ENCODE results near the gene TMEM97. TPM values are rescaled to one million over a fixed set of nuclear protein-coding genes. Genes with fewer than 3 reads are reported as not detected.

Gene TMEM97
- total RNA-seq, 1 experiment from 2014 or later, result 55.6 TPM

DNA sequence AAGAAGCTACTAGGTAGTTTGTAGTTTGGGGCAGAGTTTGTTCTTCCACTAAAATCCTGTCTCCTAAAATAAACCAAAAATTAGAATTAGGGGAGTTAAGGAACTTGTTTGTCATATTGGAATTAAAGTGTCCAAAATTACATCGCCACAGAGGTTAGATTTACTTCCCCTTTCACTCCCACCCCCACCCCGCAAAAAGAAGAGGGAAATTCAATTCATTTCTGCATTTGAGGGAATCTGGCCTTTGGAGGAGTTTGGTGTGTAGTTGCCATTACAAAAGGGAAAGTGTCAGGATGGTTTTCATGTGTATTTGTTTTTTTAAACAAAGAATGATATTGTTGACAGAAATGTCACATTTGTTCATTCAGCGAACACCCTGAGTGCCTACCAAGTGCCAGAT, 5.8 kb downstream of the TMEM97 start:
- no peaks in the 10 kb centered on the region for H4K20me1 ChIP-seq (ENCODE audit: insufficient read depth)
- BruUV-seq (replicated peaks), result no TSS peak
- ATAC-seq, result no peak
- ChIA-PET POLR2A (interaction anchor here (1.9 kb wide), 1 partner anchor 11 kb away, joined by 6 read pairs; the partner anchor contains the start of genes IFT20 and TNFAIP1), CTCF (no interaction called here), RAD21 (ENCODE audit: low non-redundant PET in 1 of 2, low total read pairs in 2 of 2, uncharacterized antibody in 2 of 2, unreplicated experiment in 2 of 2) (no interaction called here)
- H3K9ac ChIP-seq (ENCODE audit: low read length), result no peak overlapping the region
- peaks cover 8 to 11% of the 10 kb centered on the region in 2 experiments; a peak in 2 of 4 replicates for H3K4me1 ChIP-seq (ENCODE audit: control insufficient read depth in 1 of 2, insufficient read depth in 2 of 2, low read length in 2 of 2)
- H3K27me3 ChIP-seq (ENCODE audit: insufficient read depth, low read length), result no peaks in the 10 kb centered on the region
- H3K9me2 ChIP-seq (ENCODE audit: insufficient read depth), result no peaks in the 10 kb centered on the region
- TF ChIP-seq CEBPB (IDR thresholded peaks at IDR 0.05; ENCODE audit: low read depth), result no peak
- no peak for TF ChIP-seq EGR1 (IDR thresholded peaks at IDR 0.05; ENCODE audit: low read depth)
- no peak for TF ChIP-seq RAD21 (IDR thresholded peaks at IDR 0.05; ENCODE audit: low read depth)
- no peak for TF ChIP-seq ELF1 (IDR thresholded peaks at IDR 0.05; ENCODE audit: borderline replicate concordance, low read depth)
- no peak for TF ChIP-seq YY1 (IDR thresholded peaks at IDR 0.05; ENCODE audit: extremely low read depth, insufficient replicate concordance, low read depth, low read length)
- TF ChIP-seq EZH2 (IDR thresholded peaks at IDR 0.05), result no peak
- no peak for TF ChIP-seq TCF7L2 (IDR thresholded peaks at IDR 0.05; ENCODE audit: borderline replicate concordance, extremely low read depth, insufficient read depth, insufficient read length)
- TF ChIP-seq ATF3 (IDR thresholded peaks at IDR 0.05), result no peak
- TF ChIP-seq, protein P1, sequence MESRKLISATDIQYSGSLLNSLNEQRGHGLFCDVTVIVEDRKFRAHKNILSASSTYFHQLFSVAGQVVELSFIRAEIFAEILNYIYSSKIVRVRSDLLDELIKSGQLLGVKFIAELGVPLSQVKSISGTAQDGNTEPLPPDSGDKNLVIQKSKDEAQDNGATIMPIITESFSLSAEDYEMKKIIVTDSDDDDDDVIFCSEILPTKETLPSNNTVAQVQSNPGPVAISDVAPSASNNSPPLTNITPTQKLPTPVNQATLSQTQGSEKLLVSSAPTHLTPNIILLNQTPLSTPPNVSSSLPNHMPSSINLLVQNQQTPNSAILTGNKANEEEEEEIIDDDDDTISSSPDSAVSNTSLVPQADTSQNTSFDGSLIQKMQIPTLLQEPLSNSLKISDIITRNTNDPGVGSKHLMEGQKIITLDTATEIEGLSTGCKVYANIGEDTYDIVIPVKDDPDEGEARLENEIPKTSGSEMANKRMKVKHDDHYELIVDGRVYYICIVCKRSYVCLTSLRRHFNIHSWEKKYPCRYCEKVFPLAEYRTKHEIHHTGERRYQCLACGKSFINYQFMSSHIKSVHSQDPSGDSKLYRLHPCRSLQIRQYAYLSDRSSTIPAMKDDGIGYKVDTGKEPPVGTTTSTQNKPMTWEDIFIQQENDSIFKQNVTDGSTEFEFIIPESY (IDR thresholded peaks at IDR 0.05; ENCODE audit: extremely low read depth, insufficient replicate concordance, low read length), result no peak
- TF ChIP-seq POLR2AphosphoS5 (IDR thresholded peaks at IDR 0.05; ENCODE audit: low read depth, low read length), result no peak
- TF ChIP-seq CTCF (IDR thresholded peaks at IDR 0.05 in 2 of 3, conservative IDR thresholded peaks at IDR 0.05 in 1 of 3; ENCODE audit: borderline replicate concordance in 1 of 3, insufficient read depth in 1 of 3, low read depth in 2 of 3, low read length in 2 of 3), result no peak
- no peak for TF ChIP-seq SP1 (IDR thresholded peaks at IDR 0.05; ENCODE audit: low read depth)
- TF ChIP-seq FOSL1 (IDR thresholded peaks at IDR 0.05; ENCODE audit: low read depth), result no peak
- TF ChIP-seq POLR2A (IDR thresholded peaks at IDR 0.05; ENCODE audit: borderline replicate concordance, extremely low read depth, insufficient read depth, insufficient read length), result no peak
- no peak for TF ChIP-seq SRF (IDR thresholded peaks at IDR 0.05; ENCODE audit: low read depth)
- no peak for TF ChIP-seq SIN3A (IDR thresholded peaks at IDR 0.05; ENCODE audit: low read depth)
- TF ChIP-seq REST (IDR thresholded peaks at IDR 0.05; ENCODE audit: low read depth), result no peak
- no peak for TF ChIP-seq ZFX (IDR thresholded peaks at IDR 0.05)
- no peak for TF ChIP-seq EZH2phosphoT487 (IDR thresholded peaks at IDR 0.05; ENCODE audit: borderline replicate concordance)
- H3K4me2 ChIP-seq (ENCODE audit: low read length), result no peak overlapping the region
- no peak overlapping the region for H3K4me3 ChIP-seq (replicated peaks in 1 of 2; ENCODE audit: low read depth in 1 of 2, low read length in 2 of 2)
- no peak overlapping the region for H2AFZ ChIP-seq (ENCODE audit: low read depth, low read length, poor library complexity, severe bottlenecking)
- H3K27ac ChIP-seq (ENCODE audit: low read depth, low read length), result no peak overlapping the region
- intact Hi-C loops (cut with micrococcal nuclease), result no loop called here
- H3K9me3 ChIP-seq (ENCODE audit: control insufficient read depth in 1 of 2, insufficient read depth in 1 of 2, low read depth in 1 of 2, low read length in 2 of 2), result no peaks in the 10 kb centered on the region
- H3K36me3 ChIP-seq (ENCODE audit: control insufficient read depth in 1 of 2, insufficient read depth in 2 of 2, low read length in 2 of 2), result peaks cover 12 to 32% of the 10 kb centered on the region in 2 experiments; a peak in 2 of 4 replicates
- H3K79me2 ChIP-seq (ENCODE audit: insufficient read depth, low read length), result peaks cover 67% of the 10 kb centered on the region
- DNase-seq (ENCODE audit: low read depth, low spot score), result no peak
